K562 treated with DMSO at 1 percent for 48 hours (cell line): Measurements from ENCODE around the gene ARF4. TPM values are rescaled to one million over a fixed set of nuclear protein-coding genes. Genes with fewer than 3 reads are reported as not detected.

Source experiments
- total RNA-seq: library from RNA; unstranded; fragments of 300-600 nt; gene quantifications from 2 replicates; pipeline ENCODE4 v1.2.3, GENCODE V29; 2022; ENCODE audit warnings: low replicate concordance; ENCODE audit errors: extremely low read depth

The ARF4 gene
- total RNA-seq, result not detected in 2 replicates

DNA sequence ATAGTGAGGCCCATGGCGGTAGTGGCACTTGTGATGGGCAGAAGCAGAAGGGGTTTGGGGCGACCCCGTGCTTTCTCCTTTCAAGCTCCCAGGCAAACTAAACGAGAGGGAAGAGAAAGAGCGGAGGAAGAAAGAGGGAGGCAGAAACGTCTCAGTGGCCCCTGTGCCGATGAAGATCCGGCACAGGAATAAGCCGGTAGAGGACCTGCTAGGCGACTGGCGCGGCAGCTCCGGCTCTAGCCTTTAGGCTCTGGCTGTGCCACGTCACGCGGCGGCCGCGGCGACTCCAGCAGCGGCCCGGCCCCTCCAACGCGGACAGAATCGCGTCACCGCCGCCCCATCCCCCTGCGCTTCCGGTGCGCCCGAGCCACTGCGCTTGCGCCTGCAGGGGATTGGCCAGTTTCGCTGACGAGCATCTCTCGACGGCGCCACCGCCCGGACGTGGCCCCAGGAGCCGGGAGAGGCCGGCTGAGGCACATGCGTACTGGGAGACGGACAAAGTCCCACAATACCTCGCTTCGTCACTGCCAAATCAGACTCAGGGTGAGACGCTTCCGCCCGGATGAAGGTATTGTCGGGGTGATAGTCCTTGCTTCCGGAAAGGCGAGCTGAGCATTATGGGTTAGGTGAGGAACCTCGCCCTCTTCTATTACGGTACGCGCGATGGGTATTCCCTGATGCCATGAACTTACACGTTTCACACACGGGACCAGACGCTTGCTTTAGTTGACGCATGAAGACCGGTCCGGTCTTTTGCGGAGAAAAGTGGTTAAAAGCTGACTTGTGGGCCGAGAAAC is at the start of gene ARF4:
Gene ARF4, minus strand, starts transcription at position 218 of the 797 bp plus-strand sequence. Its CDS starts 204 bp downstream, at position 14.

GRCh38 chr3:57555738-57556458 is 41.2 kb downstream of the ARF4 start, which contains the start of gene PDE12:
TSS of gene PDE12 (plus strand) at chr3:57556274. CDS start at chr3:57556380, 106 bp downstream.

GRCh38 chr3:57544181-57545125 is 52.7 kb downstream of the ARF4 start, which contains the start of gene DNAH12:
TSS of gene DNAH12 (minus strand) at chr3:57544344. CDS start at chr3:57542870, 1,474 bp downstream.

Other genes with a start within 250 kb of the ARF4 start
- gene DNAH12, start 53.0 kb downstream of the ARF4 start, total RNA-seq, result not detected in 2 replicates
- not detected in 2 replicates for gene PDE12, start 41.1 kb downstream of the ARF4 start, total RNA-seq
- not detected in 2 replicates for gene DENND6A, start 95.7 kb upstream of the ARF4 start, total RNA-seq
- gene SLMAP, start 159.0 kb upstream of the ARF4 start, total RNA-seq, result not detected in 2 replicates